ENCODE measurements around the gene PITPNM2.
"Not testable (repeated sequence)": the region's sequence is repeated elsewhere in the genome, so short reads cannot be mapped to it uniquely, and the experiment has no call there.

Gene PITPNM2

GRCh38 chr12:123121670-123122069, 29.2 kb downstream of the PITPNM2 start:
- in situ Hi-C loops (cut with MboI; ENCODE audit: low sequenced_read_pairs) = no loop called here

- in situ Hi-C loops (cut with MboI; ENCODE audit: low sequenced_read_pairs) = no loop called here
These were observed 30.3 kb downstream of the PITPNM2 start for GRCh38 chr12:123120452-123121166.

GRCh38 chr12:123119808-123120207, 31.1 kb downstream of the PITPNM2 start:
- in situ Hi-C loops (cut with MboI; ENCODE audit: low sequenced_read_pairs) = no loop called here

GRCh38 chr12:123118497-123118896, 32.4 kb downstream of the PITPNM2 start:
- in situ Hi-C loops (cut with MboI; ENCODE audit: low sequenced_read_pairs) = no loop called here

GRCh38 chr12:123115409-123116121, 35.3 kb downstream of the PITPNM2 start:
- in situ Hi-C loops (cut with MboI; ENCODE audit: low sequenced_read_pairs) = no loop called here

GRCh38 chr12:123114304-123115083, 36.4 kb downstream of the PITPNM2 start:
- in situ Hi-C loops (cut with MboI; ENCODE audit: low sequenced_read_pairs) = no loop called here

GRCh38 chr12:123113026-123113425, 37.9 kb downstream of the PITPNM2 start:
- in situ Hi-C loops (cut with MboI; ENCODE audit: low sequenced_read_pairs) = no loop called here

- in situ Hi-C loops (cut with MboI; ENCODE audit: low sequenced_read_pairs) = no loop called here
These were observed 39.3 kb downstream of the PITPNM2 start for GRCh38 chr12:123111498-123112165.

GRCh38 chr12:123109319-123109772, 41.5 kb downstream of the PITPNM2 start:
- in situ Hi-C loops (cut with MboI; ENCODE audit: low sequenced_read_pairs) = no loop called here

GRCh38 chr12:123108682-123109066, 42.2 kb downstream of the PITPNM2 start:
- in situ Hi-C loops (cut with MboI; ENCODE audit: low sequenced_read_pairs) = no loop called here

GRCh38 chr12:123107926-123108681, 42.8 kb downstream of the PITPNM2 start:
- in situ Hi-C loops (cut with MboI; ENCODE audit: low sequenced_read_pairs) = no loop called here

- in situ Hi-C loops (cut with MboI; ENCODE audit: low sequenced_read_pairs) = no loop called here
These were observed 44.1 kb downstream of the PITPNM2 start for GRCh38 chr12:123106640-123107359.

GRCh38 chr12:123105211-123105826, 45.6 kb downstream of the PITPNM2 start:
- in situ Hi-C loops (cut with MboI; ENCODE audit: low sequenced_read_pairs) = no loop called here

GRCh38 chr12:123104809-123105208, 46.1 kb downstream of the PITPNM2 start:
- in situ Hi-C loops (cut with MboI; ENCODE audit: low sequenced_read_pairs) = no loop called here

GRCh38 chr12:123104094-123104493, 46.8 kb downstream of the PITPNM2 start:
- in situ Hi-C loops (cut with MboI; ENCODE audit: low sequenced_read_pairs) = not testable (repeated sequence)

- in situ Hi-C loops (cut with MboI; ENCODE audit: low sequenced_read_pairs) = no loop called here
These were observed 47.9 kb downstream of the PITPNM2 start for GRCh38 chr12:123102781-123103503.

GRCh38 chr12:123102366-123102765, 48.5 kb downstream of the PITPNM2 start:
- in situ Hi-C loops (cut with MboI; ENCODE audit: low sequenced_read_pairs) = no loop called here

- in situ Hi-C loops (cut with MboI; ENCODE audit: low sequenced_read_pairs) = no loop called here
These were observed 49.4 kb downstream of the PITPNM2 start for GRCh38 chr12:123101526-123101925.

Data from HL-60/S4 treated with phorbol 12-myristate 13-acetate at 8.2 ng/mL for 4 days and 3 days (cell line).